OCI-LY1 (cell line): Measurements from ENCODE around the gene POLR2E.

Experiments used
- H2AFZ ChIP-seq: fragments of 200-600 bp; sonication (generic), shearing (Covaris generic); 2 replicates; pipeline ENCODE4 v1.6.0; 2014; ENCODE audit warnings: antibody characterized with exemption, mild to moderate bottlenecking, low read length
- H3F3A ChIP-seq: fragments of 200-600 bp; sonication (generic), shearing (Covaris generic); 2 replicates; pipeline ENCODE4 v1.6.0; 2014; ENCODE audit warnings: mild to moderate bottlenecking, antibody characterized with exemption, low read length, moderate library complexity; ENCODE audit not compliant: insufficient read depth
- H3K27ac ChIP-seq: fragments of 200-600 bp; sonication (generic); 2 replicates; pipeline ENCODE4 v1.5.1; 2014; ENCODE audit warnings: low read length, mixed run types, mild to moderate bottlenecking, low read depth; ENCODE audit not compliant: poor library complexity, severe bottlenecking
- H3K27me3 ChIP-seq: fragments of 200-600 bp; sonication (generic); 2 replicates; pipeline ENCODE4 v1.6.0; 2014; ENCODE audit warnings: antibody characterized with exemption, mild to moderate bottlenecking, low read length, moderate library complexity; ENCODE audit not compliant: insufficient read depth
- H3K36me3 ChIP-seq: fragments of 200-600 bp; sonication (generic); 2 replicates; pipeline ENCODE4 v1.6.1; 2014; ENCODE audit warnings: mild to moderate bottlenecking, antibody characterized with exemption, low read length, moderate library complexity, mixed read lengths; ENCODE audit not compliant: insufficient read depth
- H3K4me1 ChIP-seq: fragments of 200-600 bp; sonication (generic); 2 replicates; pipeline ENCODE4 v1.5.1; 2014; ENCODE audit warnings: mild to moderate bottlenecking, low read length, moderate library complexity; ENCODE audit not compliant: insufficient read depth, severe bottlenecking
- H3K4me2 ChIP-seq: fragments of 200-600 bp; sonication (generic), shearing (Covaris generic); 2 replicates; pipeline ENCODE4 v1.6.1; 2014; ENCODE audit warnings: low read length
- H3K4me3 ChIP-seq: fragments of 200-600 bp; sonication (generic); 2 replicates; pipeline ENCODE4 v1.5.1; 2014; ENCODE audit warnings: low read length, low read depth, mild to moderate bottlenecking, mixed read lengths; ENCODE audit not compliant: poor library complexity, severe bottlenecking
- H3K79me2 ChIP-seq: fragments of 200-600 bp; shearing (Covaris generic); 2 replicates; pipeline ENCODE4 v1.6.1; 2016; ENCODE audit warnings: mixed run types, low read length, mixed read lengths; ENCODE audit not compliant: insufficient read depth
- H3K9ac ChIP-seq: fragments of 200-600 bp; sonication (generic), shearing (Covaris generic); 2 replicates; pipeline ENCODE4 v1.6.1; 2014; ENCODE audit warnings: mild to moderate bottlenecking, low read length, mixed read lengths
- H3K9me2 ChIP-seq: fragments of 200-600 bp; sonication (generic), shearing (Covaris generic); 2 replicates; pipeline ENCODE4 v1.6.1; 2014; ENCODE audit warnings: low read depth, mild to moderate bottlenecking, low read length, mixed read lengths
- H3K9me3 ChIP-seq: fragments of 200-600 bp; shearing (Covaris generic); 2 replicates; pipeline ENCODE4 v1.6.1; 2014; ENCODE audit warnings: low read length, mixed read lengths
- H4K20me1 ChIP-seq: fragments of 200-600 bp; sonication (generic), shearing (Covaris generic); 2 replicates; pipeline ENCODE4 v1.6.0; 2016; ENCODE audit warnings: mild to moderate bottlenecking, low read length; ENCODE audit not compliant: insufficient read depth
- EZH2 ChIP-seq: fragments of 200-600 bp; sonication (generic), shearing (Covaris generic); IDR thresholded peaks from 2 replicates; pipeline ENCODE4 v1.8.0; 2017; ENCODE audit warnings: borderline replicate concordance, mixed run types, mild to moderate bottlenecking, antibody characterized with exemption, low read length, moderate library complexity, mixed read lengths
- TF ChIP-seq, protein P1 (sequence below): fragments of 200-600 bp; sonication (generic), shearing (Covaris generic); IDR thresholded peaks from 2 replicates; pipeline ENCODE4 v1.5.1; 2017; ENCODE audit warnings: mild to moderate bottlenecking, antibody characterized with exemption, low read length, moderate library complexity, mixed read lengths

Gene POLR2E

DNA sequence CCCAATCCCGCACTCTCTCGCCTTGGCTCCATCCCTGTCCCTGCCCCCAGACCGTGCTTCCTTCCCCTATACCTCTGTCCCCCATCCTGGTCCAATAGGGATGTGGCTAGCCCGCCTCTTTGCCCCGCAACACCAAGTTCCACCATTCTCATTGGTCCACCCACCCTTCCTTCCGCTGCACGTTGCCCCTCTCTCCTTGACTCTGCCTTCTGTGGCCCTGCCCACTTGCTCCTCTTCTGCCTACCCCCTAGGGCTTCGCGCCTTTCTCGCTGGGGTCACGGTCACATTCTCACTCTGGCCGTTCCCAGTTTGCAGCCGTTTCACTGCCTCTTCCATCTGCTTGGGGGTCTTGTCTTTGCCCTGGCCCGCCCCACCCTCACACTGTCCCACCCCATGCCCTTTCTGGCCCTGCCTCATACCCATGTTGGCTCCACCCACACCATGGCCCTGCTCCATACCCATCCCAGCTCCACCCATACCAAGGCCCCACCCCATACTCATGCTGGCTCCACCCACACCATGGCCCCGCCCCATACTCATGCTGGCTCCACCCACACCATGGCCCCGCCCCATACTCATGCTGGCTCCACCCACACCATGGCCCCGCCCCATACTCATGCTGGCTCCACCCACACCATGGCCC is 32.7 kb downstream of the POLR2E start:
- Histone ChIP-seq H2AFZ (no peak overlapping the region), H3K4me1 (peaks cover 31% of the 10 kb centered on the region), H3K9me2 (no peaks in the 10 kb centered on the region), H3K9ac (no peak overlapping the region), H3K27me3 (no peaks in the 10 kb centered on the region), H3F3A (no peaks in the 10 kb centered on the region), H4K20me1 (no peaks in the 10 kb centered on the region), H3K9me3 (no peaks in the 10 kb centered on the region), H3K4me3 (no peak overlapping the region), H3K27ac (no peak overlapping the region), H3K79me2 (no peaks in the 10 kb centered on the region), H3K36me3 (peaks cover 20% of the 10 kb centered on the region; the same call in 1 of the 2 replicates), H3K4me2 (no peak overlapping the region)
- TF ChIP-seq, protein P1, sequence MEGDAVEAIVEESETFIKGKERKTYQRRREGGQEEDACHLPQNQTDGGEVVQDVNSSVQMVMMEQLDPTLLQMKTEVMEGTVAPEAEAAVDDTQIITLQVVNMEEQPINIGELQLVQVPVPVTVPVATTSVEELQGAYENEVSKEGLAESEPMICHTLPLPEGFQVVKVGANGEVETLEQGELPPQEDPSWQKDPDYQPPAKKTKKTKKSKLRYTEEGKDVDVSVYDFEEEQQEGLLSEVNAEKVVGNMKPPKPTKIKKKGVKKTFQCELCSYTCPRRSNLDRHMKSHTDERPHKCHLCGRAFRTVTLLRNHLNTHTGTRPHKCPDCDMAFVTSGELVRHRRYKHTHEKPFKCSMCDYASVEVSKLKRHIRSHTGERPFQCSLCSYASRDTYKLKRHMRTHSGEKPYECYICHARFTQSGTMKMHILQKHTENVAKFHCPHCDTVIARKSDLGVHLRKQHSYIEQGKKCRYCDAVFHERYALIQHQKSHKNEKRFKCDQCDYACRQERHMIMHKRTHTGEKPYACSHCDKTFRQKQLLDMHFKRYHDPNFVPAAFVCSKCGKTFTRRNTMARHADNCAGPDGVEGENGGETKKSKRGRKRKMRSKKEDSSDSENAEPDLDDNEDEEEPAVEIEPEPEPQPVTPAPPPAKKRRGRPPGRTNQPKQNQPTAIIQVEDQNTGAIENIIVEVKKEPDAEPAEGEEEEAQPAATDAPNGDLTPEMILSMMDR: no peak
- no peak for TF ChIP-seq EZH2

DNA sequence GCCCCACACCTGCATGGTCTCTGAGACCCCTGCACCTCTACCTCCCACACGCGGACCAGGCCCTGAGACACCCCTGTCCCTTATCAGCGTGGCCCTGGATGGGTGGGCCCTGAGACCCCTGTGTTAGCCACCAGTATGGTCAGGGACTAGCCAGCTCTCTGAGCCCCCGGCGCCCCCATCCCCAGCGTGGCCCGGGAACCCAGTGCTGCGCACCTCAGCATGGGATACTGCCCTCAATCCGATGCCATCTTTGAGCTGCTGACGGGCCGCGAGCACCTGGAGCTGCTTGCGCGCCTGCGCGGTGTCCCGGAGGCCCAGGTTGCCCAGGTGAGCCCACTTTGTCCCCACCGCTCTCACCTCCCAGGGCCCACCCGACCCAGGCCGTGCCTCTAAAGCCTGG is 33.2 kb downstream of the POLR2E start:
- no peaks in the 10 kb centered on the region for H3K9me3 ChIP-seq
- peaks cover 21% of the 10 kb centered on the region; the same call in 1 of the 2 replicates for H3K36me3 ChIP-seq
- H3K4me3 ChIP-seq: no peak overlapping the region
- H3K9me2 ChIP-seq: no peaks in the 10 kb centered on the region
- H3K9ac ChIP-seq: no peak overlapping the region
- no peaks in the 10 kb centered on the region for H3K79me2 ChIP-seq
- no peaks in the 10 kb centered on the region for H3F3A ChIP-seq
- H4K20me1 ChIP-seq: no peaks in the 10 kb centered on the region
- peaks cover 31% of the 10 kb centered on the region for H3K4me1 ChIP-seq
- H3K27ac ChIP-seq: no peak overlapping the region
- TF ChIP-seq, protein P1: no peak
- TF ChIP-seq EZH2: no peak
- no peak overlapping the region for H3K4me2 ChIP-seq
- H3K27me3 ChIP-seq: no peaks in the 10 kb centered on the region
- no peak overlapping the region for H2AFZ ChIP-seq

- no peak for TF ChIP-seq EZH2
- TF ChIP-seq, protein P1: no peak
- no peaks in the 10 kb centered on the region for H3K27me3 ChIP-seq
- H4K20me1 ChIP-seq: no peaks in the 10 kb centered on the region
- no peaks in the 10 kb centered on the region for H3K9me2 ChIP-seq
- H3K36me3 ChIP-seq: peaks cover 34% of the 10 kb centered on the region; the same call in 1 of the 2 replicates
- H3F3A ChIP-seq: no peaks in the 10 kb centered on the region
- no peak overlapping the region for H3K27ac ChIP-seq
- no peaks in the 10 kb centered on the region for H3K9me3 ChIP-seq
- no peak overlapping the region for H3K9ac ChIP-seq
- no peak overlapping the region for H2AFZ ChIP-seq
- no peak overlapping the region for H3K4me2 ChIP-seq
- peaks cover 22% of the 10 kb centered on the region for H3K4me1 ChIP-seq
- H3K4me3 ChIP-seq: no peak overlapping the region
- H3K79me2 ChIP-seq: no peaks in the 10 kb centered on the region
These were observed 34.5 kb downstream of the POLR2E start for GRCh38 chr19:1060689-1061088.
